Nephron progenitor cell (in vitro differentiated cells): ENCODE results near the gene KYAT1.

Source experiments
- DNase-seq: peaks from one replicate; pipeline ENCODE4 v3.0.0; 2021
- H3K27ac Mint-ChIP-seq: 2 replicates; pipeline ENCODE4 v1.8.0; 2021; ENCODE audit warnings: mild to moderate bottlenecking, moderate library complexity, mixed read lengths
- H3K27me3 Mint-ChIP-seq: 2 replicates; pipeline ENCODE4 v1.8.0; 2021; ENCODE audit warnings: mild to moderate bottlenecking, low read depth, mixed read lengths; ENCODE audit not compliant: poor library complexity
- H3K36me3 Mint-ChIP-seq: 2 replicates; pipeline ENCODE4 v1.8.0; 2021; ENCODE audit warnings: low read depth, mixed read lengths
- H3K4me1 Mint-ChIP-seq: 2 replicates; pipeline ENCODE4 v1.8.0; 2021; ENCODE audit warnings: mixed read lengths
- H3K4me3 Mint-ChIP-seq: 2 replicates; pipeline ENCODE4 v1.8.0; 2021; ENCODE audit warnings: mild to moderate bottlenecking, moderate library complexity, mixed read lengths
- H3K9me3 Mint-ChIP-seq: 2 replicates; pipeline ENCODE4 v1.8.0; 2021; ENCODE audit warnings: mild to moderate bottlenecking, moderate library complexity, mixed read lengths
- CTCF ChIP-seq: fragments of 200-600 bp; sonication (generic); IDR thresholded peaks from 2 replicates; pipeline ENCODE4 v1.5.0; 2021; ENCODE audit warnings: antibody characterized with exemption

The KYAT1 gene

GRCh38 chr9:128818099-128818838, 63.5 kb downstream of the KYAT1 start, which contains the start of gene ENDOG:
Gene ENDOG, plus strand, starts transcription at chr9:128818500. Its CDS starts 185 bp downstream, at chr9:128818685.
- no peaks in the 10 kb centered on the region for H3K9me3 Mint-ChIP-seq
- peak within 1 kb of the TSS; percentile 83 for H3K4me3 Mint-ChIP-seq
- peak within 1 kb of the TSS; percentile 59 for H3K27ac Mint-ChIP-seq
- H3K27me3 Mint-ChIP-seq: peaks cover 13% of the 10 kb centered on the region
- peaks cover 15% of the 10 kb centered on the region for H3K36me3 Mint-ChIP-seq
- peak; percentile 95 for TF ChIP-seq CTCF
- H3K4me1 Mint-ChIP-seq: peaks cover 10% of the 10 kb centered on the region
- DNase-seq: peak; percentile 99

- no peak for TF ChIP-seq CTCF
- Mint-ChIP-seq H3K27me3 (peaks cover 2% of the 10 kb centered on the region), H3K36me3 (peaks cover 7% of the 10 kb centered on the region), H3K27ac (peak overlapping the region; percentile 27), H3K9me3 (no peaks in the 10 kb centered on the region), H3K4me1 (no peaks in the 10 kb centered on the region), H3K4me3 (no peak overlapping the region)
- DNase-seq: no peak
Observed at GRCh38 chr9:128810873-128811272, 70.9 kb downstream of the KYAT1 start.

GRCh38 chr9:128809831-128810230, 71.9 kb downstream of the KYAT1 start:
- peaks cover 10% of the 10 kb centered on the region for H3K36me3 Mint-ChIP-seq
- no peak overlapping the region for H3K4me3 Mint-ChIP-seq
- H3K27me3 Mint-ChIP-seq: no peaks in the 10 kb centered on the region
- H3K9me3 Mint-ChIP-seq: no peaks in the 10 kb centered on the region
- H3K27ac Mint-ChIP-seq: peak overlapping the region; percentile 88
- no peak for DNase-seq
- H3K4me1 Mint-ChIP-seq: no peaks in the 10 kb centered on the region
- no peak for TF ChIP-seq CTCF

DNA sequence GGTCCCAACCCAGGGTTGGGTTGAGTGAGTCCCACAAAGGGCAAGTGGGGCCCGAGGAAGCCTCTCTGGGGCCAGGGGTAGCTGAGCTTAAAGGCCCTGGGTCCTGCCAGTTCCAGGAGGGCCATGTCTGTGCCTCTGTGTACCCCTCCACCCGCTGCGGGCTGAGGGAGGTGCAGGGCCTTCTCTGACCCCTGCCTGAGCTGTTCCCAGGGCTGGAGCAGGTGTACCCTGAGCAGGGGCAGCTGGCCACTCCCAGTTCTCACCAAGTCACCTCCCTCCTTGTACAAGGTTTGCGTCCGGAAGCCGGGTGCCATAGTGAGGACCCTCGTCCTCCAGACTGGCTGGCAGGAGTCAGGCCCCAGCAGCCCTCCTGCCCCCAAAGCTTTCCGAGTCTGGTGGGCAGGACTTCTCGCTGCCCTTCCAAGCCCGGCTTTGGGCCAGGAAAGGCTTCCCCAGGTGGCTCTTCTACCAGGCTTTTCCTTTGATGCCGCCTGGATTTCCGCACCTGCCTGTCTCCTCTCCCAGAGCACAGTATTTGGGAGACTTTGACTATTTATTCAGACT, 72.6 kb downstream of the KYAT1 start:
- Mint-ChIP-seq H3K36me3 (peaks cover 10% of the 10 kb centered on the region), H3K9me3 (no peaks in the 10 kb centered on the region), H3K27ac (no peak overlapping the region), H3K4me1 (no peaks in the 10 kb centered on the region), H3K4me3 (no peak overlapping the region), H3K27me3 (no peaks in the 10 kb centered on the region)
- DNase-seq: no peak
- no peak for TF ChIP-seq CTCF

GRCh38 chr9:128808543-128808942, 73.2 kb downstream of the KYAT1 start:
- TF ChIP-seq CTCF: no peak
- peaks cover 16% of the 10 kb centered on the region for H3K36me3 Mint-ChIP-seq
- H3K4me1 Mint-ChIP-seq: no peaks in the 10 kb centered on the region
- no peak for DNase-seq
- peak overlapping the region; percentile 44 for H3K27ac Mint-ChIP-seq
- no peaks in the 10 kb centered on the region for H3K9me3 Mint-ChIP-seq
- H3K27me3 Mint-ChIP-seq: no peaks in the 10 kb centered on the region
- no peak overlapping the region for H3K4me3 Mint-ChIP-seq

GRCh38 chr9:128807827-128808226, 73.9 kb downstream of the KYAT1 start:
- no peak overlapping the region for H3K4me3 Mint-ChIP-seq
- no peak for TF ChIP-seq CTCF
- no peak overlapping the region for H3K27ac Mint-ChIP-seq
- no peaks in the 10 kb centered on the region for H3K27me3 Mint-ChIP-seq
- no peaks in the 10 kb centered on the region for H3K4me1 Mint-ChIP-seq
- H3K9me3 Mint-ChIP-seq: no peaks in the 10 kb centered on the region
- peaks cover 23% of the 10 kb centered on the region for H3K36me3 Mint-ChIP-seq
- DNase-seq: no peak
